ENCODE results near the gene COL9A2.

DNA sequence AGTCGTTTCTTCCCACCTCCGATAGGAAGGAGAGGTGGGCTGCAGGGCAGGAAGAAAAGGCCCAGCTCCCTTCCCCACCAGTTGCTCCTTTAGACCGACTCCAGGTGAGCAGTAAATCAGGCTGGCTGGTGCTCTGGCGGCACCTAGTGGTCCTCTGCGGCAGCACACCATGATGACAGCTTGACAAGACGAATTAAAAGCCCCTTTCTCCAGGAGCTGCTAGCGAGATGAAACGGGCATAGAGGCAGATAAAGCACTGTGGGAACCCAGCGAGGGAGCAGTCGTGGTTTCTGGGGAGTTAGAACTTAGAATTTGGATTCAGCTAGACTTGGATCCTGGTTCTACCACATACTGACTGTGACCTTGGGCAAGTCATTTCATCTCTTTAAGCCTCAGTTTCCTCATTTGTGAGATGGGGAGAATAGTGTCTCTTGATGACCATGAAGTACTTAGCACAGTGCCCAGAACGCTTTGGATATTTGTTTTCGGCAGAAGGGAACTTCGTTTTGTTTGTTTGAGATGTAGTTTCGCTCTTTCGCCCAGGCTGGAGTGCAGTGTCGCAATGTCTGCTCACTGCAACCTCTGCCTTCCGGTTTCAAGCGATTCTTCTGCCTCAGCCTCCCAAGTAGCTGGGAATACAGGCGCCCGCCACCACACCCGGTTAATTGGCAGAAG is 21.8 kb upstream of the COL9A2 start:
- TF ChIP-seq, protein P1, sequence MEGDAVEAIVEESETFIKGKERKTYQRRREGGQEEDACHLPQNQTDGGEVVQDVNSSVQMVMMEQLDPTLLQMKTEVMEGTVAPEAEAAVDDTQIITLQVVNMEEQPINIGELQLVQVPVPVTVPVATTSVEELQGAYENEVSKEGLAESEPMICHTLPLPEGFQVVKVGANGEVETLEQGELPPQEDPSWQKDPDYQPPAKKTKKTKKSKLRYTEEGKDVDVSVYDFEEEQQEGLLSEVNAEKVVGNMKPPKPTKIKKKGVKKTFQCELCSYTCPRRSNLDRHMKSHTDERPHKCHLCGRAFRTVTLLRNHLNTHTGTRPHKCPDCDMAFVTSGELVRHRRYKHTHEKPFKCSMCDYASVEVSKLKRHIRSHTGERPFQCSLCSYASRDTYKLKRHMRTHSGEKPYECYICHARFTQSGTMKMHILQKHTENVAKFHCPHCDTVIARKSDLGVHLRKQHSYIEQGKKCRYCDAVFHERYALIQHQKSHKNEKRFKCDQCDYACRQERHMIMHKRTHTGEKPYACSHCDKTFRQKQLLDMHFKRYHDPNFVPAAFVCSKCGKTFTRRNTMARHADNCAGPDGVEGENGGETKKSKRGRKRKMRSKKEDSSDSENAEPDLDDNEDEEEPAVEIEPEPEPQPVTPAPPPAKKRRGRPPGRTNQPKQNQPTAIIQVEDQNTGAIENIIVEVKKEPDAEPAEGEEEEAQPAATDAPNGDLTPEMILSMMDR (IDR thresholded peaks at IDR 0.05), result peak; percentile 85 to 99 (median 96)
- TF ChIP-seq POLR2A (IDR thresholded peaks at IDR 0.05) (no peak), POLR2AphosphoS5 (IDR thresholded peaks at IDR 0.05) (no peak)
